Stimulated activated CD4-positive, alpha-beta T cell treated with anti-CD3 and anti-CD28 coated beads, Interleukin-2, amount 100 ng/mL, for 48 hours (primary cell): ENCODE data around the gene LMTK3.
A peak's percentile ranks its signal among the peaks of the same experiment; 100 is the strongest.

Experiments used
- DNase-seq, 2 donors: peaks; one replicate each; pipeline ENCODE4 v3.0.0-alpha.2; 2020

Gene LMTK3, protein sequence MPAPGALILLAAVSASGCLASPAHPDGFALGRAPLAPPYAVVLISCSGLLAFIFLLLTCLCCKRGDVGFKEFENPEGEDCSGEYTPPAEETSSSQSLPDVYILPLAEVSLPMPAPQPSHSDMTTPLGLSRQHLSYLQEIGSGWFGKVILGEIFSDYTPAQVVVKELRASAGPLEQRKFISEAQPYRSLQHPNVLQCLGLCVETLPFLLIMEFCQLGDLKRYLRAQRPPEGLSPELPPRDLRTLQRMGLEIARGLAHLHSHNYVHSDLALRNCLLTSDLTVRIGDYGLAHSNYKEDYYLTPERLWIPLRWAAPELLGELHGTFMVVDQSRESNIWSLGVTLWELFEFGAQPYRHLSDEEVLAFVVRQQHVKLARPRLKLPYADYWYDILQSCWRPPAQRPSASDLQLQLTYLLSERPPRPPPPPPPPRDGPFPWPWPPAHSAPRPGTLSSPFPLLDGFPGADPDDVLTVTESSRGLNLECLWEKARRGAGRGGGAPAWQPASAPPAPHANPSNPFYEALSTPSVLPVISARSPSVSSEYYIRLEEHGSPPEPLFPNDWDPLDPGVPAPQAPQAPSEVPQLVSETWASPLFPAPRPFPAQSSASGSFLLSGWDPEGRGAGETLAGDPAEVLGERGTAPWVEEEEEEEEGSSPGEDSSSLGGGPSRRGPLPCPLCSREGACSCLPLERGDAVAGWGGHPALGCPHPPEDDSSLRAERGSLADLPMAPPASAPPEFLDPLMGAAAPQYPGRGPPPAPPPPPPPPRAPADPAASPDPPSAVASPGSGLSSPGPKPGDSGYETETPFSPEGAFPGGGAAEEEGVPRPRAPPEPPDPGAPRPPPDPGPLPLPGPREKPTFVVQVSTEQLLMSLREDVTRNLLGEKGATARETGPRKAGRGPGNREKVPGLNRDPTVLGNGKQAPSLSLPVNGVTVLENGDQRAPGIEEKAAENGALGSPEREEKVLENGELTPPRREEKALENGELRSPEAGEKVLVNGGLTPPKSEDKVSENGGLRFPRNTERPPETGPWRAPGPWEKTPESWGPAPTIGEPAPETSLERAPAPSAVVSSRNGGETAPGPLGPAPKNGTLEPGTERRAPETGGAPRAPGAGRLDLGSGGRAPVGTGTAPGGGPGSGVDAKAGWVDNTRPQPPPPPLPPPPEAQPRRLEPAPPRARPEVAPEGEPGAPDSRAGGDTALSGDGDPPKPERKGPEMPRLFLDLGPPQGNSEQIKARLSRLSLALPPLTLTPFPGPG (N-terminal part only)

DNA sequence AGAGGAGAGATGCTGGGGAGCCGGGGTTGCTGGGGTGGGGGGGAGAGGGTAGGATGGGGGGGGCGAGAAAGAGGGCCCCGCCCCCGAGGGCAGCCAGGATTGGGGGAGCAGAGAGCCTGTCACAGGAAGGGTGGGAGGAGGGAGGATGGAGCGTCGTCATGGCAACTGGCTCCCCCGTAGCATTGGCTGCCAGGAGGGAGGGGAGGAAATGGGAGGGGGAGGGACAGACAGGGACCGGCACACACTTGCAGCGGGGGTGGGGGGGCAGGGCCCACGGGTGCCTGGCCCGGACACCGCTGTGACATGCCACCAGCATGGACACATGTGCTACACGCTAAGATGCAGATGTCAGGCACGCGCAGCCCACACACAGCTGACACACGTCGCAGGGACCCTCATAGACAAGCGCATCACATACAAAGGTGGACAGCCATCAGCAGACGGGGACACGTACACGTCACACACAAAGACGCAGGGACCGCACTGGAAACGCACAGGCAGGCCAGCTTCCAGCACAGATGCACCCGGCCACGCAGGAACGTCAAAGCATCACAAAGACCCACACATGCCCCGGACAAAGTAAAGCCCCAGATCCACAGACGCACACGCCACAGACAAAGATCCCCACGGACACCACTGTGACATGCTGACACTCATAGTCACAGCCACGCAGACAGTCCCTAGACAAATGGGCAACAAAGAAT is at the start of gene LMTK3:
Gene LMTK3 (minus strand): TSS at position 36 of the 704 bp plus-strand sequence. CDS start 259 bp downstream, outside the sequence.
- DNase-seq: peak; percentile 58 to 63

DNA sequence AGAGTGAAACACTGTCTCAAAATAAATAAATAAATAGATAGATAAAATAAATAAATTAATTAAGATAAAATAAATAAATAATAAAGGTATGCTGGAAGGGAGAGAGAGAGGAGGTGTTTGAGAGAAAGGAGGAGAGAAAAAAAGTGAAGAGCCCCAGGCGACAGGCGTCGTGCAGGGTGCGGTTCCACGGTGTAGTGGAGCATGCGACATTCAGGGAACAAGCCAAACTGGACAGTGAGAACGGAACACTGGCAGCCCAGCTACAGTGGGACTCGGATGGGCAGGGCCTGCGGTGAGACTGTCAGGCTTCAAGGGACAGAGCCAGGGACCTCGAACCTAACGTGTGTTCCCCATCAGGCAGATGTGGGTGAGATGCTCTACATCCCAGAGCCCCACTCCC is 49.8 kb upstream of the LMTK3 start:
- no peak for DNase-seq

DNA sequence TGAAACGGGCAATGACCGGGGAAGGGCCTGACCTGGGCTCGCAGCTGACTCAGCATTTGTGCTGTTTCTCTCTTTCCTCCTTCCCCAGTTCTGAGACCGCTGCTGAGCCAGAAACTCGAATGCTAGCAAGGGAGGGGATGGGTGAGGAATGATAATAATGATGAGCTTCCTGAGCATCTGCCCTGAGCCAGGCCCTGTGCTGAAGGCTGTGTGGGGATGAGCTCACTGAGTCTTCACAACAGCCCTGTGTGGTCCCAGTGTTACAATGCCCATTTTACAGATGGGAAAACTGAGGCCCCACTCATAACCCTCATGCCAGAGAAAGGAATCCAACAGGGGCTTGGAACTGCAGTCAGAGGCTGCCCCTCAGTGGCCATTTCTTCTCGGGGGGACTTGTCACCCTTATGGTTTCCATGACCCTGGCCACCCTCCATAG is 48.5 kb upstream of the LMTK3 start:
- no peak for DNase-seq

GRCh38 chr19:48558018-48558684 is 46.5 kb upstream of the LMTK3 start:
- no peak for DNase-seq

- no peak for DNase-seq
These were observed 45.2 kb upstream of the LMTK3 start for GRCh38 chr19:48556825-48557224.

DNA sequence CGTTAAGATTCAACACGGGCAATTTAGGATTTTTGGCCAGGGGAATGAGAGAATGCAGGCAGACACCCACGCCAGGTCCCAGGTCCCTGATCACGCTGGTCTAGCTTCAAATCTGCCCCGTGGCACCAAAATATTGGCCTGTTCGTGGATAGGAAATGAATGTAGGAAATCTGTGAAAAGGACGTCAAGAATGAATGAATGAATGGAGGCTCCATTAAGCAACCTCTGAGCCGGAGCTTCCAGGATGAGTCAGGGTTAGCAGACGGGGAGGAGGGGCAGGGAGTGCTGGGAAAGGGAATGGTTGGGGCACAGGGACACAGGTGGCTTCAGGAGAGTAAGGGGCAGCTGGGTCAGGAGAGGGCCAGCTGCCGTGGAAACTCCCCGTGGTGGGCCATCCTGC is 44.5 kb upstream of the LMTK3 start:
- no peak for DNase-seq

- no peak for DNase-seq
These were observed 42.9 kb upstream of the LMTK3 start for GRCh38 chr19:48554385-48555091.

DNA sequence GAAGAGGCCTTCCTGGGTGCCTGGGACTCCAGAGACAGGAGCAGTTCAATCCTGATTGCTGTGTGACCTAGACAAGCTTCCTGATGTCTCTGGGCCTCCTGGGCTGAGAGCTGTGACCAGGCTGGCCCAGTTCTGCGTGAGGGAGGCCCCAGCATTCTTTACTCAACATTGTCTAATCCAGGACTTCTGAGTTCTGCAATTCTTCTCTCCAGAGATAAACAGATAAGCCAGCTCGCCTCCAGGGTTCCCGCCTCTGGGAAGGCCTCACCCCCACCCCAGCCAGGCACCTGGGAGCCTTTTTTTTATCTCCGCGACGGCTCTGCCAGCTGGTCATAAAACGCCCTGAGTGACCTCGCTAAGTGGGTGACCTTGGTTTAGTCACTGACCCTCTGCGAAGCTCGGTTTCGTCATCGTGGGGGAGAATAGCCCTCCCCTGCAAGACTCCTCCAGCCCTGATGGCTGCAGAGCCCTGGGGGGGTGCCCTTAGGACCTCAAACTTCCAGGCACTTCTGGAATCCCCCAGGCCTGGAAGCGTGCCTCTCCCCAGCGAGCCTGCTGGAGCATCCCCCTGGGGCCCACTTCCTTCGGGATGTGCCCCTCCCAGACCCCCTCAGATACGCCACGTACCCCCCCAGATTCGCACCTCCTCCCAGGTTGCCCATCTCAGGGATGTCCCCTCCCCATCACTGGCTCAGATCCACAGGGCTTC is 42.2 kb upstream of the LMTK3 start:
- no peak for DNase-seq

DNA sequence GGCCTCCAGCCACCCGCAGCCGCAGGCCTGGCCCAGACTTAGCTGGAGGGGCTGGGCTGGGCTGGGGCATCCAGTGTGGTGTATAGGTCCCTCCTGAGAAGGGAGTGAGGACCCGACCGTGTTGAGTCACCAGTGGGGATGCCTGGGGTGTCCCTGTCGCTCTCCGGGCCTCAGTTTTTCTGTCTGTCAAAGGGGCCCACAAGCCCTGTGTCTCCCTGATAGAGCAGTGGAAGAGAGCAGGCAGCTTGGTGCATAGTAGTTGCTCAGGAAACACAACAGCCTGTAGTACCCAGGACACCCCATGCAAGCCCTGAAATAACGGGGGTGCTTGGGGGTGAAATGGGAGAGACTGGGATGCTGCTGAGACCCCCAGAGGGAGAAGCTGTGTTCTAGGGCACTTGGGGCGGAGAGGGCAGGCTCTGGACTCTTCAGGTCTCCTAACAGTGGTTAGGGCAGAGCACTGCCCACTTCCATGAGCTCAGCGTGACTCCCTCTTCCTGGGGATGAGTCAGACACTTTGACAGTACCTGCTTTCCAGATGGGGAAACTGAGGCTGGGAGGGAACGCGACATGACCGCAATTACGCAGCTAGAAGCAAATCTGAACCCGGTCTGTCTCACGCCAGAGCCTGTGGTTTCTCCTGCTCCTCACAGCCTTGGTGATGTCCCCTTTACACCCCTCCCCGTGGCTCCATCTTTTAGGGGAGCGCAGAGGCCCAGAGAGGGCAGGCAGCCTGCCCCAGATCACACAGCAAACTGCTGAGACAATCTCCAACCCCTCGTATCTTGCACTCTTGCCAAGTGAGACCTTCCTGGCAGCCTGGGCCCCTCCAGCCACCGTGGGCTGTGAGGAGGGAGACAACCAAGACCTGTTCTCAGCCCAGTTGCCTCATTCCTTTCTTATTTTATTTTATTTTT is 41.0 kb upstream of the LMTK3 start:
- DNase-seq: no peak

- DNase-seq: no peak
These were observed 40.0 kb upstream of the LMTK3 start, which contains the start of gene SULT2B1 for GRCh38 chr19:48551437-48552302. Gene SULT2B1, plus strand, starts transcription at chr19:48552172. Its CDS starts 81 bp downstream, at chr19:48552253.

DNA sequence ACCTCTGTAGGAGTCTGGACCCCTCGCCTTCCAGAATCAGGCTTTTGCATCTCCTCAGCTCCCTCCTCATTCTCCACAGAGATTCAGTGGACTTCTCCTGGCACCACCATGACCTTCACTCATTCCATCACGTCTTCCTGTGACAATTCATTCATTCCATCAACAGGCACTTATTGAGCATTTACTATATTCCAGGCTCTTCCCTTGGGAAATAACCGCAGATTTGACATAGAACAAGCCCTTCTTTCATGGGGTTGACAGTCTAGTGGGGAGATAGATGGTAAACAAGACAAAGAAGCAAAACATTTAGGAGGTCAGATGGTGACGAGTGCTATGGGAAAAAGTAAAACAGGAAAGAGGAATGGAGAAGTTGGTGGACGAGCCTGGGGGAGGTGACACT is 37.7 kb upstream of the LMTK3 start:
- DNase-seq: no peak

DNA sequence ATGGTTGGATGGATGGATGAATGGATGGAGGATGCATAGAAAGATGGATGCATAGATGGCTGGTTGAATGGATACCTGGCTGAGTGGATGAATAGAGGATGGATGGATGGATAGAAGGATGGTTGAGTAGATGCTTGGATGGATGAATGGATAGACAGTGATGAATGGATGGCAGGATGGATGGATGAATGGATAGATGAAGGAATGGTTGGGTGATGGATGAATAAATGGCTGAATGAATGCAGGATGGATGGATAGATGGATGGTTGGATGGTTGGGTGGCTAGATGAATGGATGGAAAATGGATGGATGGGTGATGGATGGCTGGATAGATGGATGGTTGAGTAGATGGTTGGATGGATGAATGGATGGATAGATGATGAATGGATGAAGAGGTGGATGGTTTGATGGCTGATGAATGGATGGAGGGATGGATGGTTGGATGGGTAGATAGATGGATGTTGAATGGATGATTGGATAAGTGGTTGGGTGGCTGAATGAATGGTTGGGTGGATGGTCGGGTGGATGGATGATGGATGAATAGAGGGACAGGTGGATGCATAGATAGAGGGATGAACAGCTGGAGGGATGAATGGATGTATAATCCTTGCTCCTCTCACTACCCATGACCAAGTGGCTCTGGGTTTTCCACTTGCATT is 36.7 kb upstream of the LMTK3 start:
- DNase-seq: no peak

DNA sequence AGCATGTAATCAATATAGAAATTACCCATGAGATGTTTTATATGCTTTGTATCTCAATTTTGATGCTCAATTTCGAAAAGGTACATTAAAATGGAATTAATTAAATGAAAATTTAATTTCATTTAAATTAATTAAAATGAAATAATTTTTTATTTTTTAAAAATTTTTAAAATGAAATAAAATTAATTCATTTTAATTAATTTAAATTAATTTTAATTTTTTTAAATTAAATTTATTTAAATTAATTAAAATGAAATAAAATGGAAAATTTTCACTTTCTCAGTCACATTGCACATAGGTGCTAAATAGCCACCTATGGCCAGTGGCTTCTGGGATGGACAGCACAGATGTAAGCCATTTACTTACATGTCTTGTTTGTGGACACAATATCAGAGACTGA is 36.1 kb upstream of the LMTK3 start:
- DNase-seq: no peak

GRCh38 chr19:48544856-48545750 is 33.5 kb upstream of the LMTK3 start:
- DNase-seq: no peak

DNA sequence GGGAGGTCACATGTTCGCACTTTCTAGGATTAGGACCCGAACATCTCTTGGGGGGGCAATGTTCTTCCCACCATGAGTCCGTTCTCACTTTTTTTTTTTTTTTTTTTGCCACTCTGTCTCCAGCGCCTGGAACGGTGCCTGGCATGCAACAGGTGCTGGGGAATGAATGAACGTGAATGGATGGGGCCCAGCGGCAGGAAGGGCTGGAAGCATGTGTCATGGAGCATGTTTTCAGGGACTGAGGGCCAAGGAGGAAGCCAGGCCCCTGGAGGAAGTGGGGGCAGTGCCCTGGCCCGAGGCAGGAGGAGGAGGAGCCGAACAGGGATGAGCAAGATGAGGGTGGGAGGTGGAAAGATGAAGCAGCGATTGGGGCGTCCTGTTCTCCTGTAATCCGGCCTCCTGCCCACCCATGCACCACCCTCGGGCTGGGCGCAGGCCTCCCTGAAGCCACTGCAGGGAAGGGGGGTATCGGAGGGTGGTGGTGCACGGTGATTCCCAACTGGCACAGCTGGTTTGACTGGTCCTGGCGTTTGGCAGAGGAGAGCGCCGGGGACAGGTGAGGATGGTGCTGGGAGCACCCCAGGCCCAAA is 31.6 kb upstream of the LMTK3 start:
- no peak for DNase-seq

DNA sequence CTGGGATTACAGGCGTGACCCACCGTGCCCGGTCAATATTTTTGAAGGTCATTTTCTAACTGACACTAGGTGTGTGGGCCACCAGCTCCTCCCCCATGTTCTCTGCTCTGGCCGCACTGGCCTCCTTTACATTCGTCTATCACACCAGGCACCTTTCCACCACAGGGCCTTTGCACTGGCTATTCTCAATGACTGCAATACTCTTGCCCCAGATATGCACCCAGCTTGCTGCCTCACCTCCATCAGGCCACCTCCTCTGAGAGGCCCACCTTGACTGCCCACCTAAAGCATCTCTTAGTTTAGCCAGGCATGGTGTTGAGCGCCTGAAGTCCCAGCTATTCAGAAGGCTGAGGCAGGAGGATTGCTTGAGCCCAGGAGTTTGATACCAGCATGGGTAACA is 30.2 kb upstream of the LMTK3 start:
- no peak for DNase-seq
